ENCODE results near the gene EXT2. TPM values are rescaled to one million over a fixed set of nuclear protein-coding genes. Genes with fewer than 3 reads are reported as not detected.
A peak's percentile ranks its signal among the peaks of the same experiment; 100 is the strongest.

The EXT2 gene
- total and polyA plus RNA-seq, 2 experiments from 2014 or later: 99.8 to 209 TPM

DNA sequence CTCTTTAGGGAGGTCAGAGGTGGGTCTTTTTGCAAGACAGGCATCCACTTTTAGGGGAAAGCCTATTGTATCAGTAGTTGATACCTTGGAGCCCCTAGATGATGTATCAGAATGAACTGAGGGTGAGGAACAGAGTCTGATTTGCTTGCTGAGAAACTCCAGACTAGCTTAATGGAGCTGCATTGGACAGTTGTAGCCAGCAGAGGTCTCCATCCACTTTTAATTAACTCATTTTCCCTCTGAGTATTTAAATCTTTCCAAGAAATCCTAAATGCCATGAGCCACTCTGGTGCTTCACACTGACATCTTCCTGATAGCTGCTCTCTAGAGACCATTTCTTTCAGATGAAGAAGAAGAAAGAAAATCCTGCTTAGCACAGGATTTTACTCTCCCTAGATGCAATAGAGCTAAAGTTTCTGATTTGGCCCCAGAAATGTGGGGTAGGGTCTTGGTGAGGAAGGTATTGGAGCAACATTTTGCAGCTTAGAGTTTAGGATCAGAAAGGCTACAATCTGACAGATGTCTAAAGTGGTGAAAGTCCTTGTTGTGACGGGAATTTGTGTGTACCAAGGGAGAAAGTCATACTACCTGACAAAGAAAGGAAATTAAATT lies 38.0 kb downstream of the EXT2 start:
- H3K9ac ChIP-seq: no peak overlapping the region
- no peak for TF ChIP-seq EZH2 (IDR thresholded peaks at IDR 0.05; ENCODE audit: insufficient read depth, poor library complexity, severe bottlenecking)
- no peak for TF ChIP-seq EZH2phosphoT487 (IDR thresholded peaks at IDR 0.05; ENCODE audit: insufficient read depth, low read depth)
- no peaks in the 10 kb centered on the region for H3K9me2 ChIP-seq (ENCODE audit: insufficient read depth)
- H3K36me3 ChIP-seq (ENCODE audit: low read depth): no peaks in the 10 kb centered on the region; the same call in 1 of the 2 replicates
- H3K4me2 ChIP-seq (ENCODE audit: unreplicated experiment): no peak overlapping the region
- in situ Hi-C loops (cut with MboI): loop anchor here (10.0 kb wide), 1 partner anchor 401 kb away; no protein-coding TSS in a partner anchor
- H3K4me3 ChIP-seq: no peak overlapping the region
- no peaks in the 10 kb centered on the region for H4K20me1 ChIP-seq (ENCODE audit: insufficient read depth)
- 95% methylated on average over 1 of the region's 1 CpG for WGBS, 2 experiments (ENCODE audit: low coverage in 1 of 2, low lambda C conversion rate in 2 of 2, missing lambda C conversion rate in 2 of 2)
- H3K27me3 ChIP-seq (replicated peaks; ENCODE audit: insufficient read depth): no peaks in the 10 kb centered on the region
- H2AFZ ChIP-seq: no peak overlapping the region
- no peaks in the 10 kb centered on the region for H3K9me3 ChIP-seq (ENCODE audit: low read depth)
- peak; percentile 66 for DNase-seq
- H3F3A ChIP-seq (ENCODE audit: insufficient read depth): no peaks in the 10 kb centered on the region
- no peaks in the 10 kb centered on the region for H3K79me2 ChIP-seq (ENCODE audit: insufficient read depth)
- peaks cover 4% of the 10 kb centered on the region for H3K4me1 ChIP-seq (ENCODE audit: insufficient read depth)
- no peak overlapping the region for H3K27ac ChIP-seq

DNA sequence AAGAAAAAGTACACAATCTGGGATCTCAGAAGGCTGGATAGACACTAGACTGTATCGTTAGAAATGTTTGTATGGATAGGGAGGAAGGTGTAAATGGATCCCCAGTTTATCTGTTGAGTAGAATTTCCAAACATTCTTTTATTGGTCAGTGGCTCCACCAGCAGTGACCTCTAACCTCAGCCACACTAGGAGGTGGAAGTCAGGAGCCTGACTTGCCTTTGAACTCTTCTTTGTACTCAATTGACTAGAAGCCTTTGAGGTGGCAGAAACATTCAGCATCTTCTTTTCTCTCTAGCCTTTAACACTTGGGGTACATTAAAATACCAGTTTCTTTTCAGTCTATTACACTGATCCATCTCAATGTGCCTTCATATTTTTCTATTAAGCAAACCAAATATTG lies 39.1 kb downstream of the EXT2 start:
- H3K27me3 ChIP-seq (replicated peaks; ENCODE audit: insufficient read depth): no peaks in the 10 kb centered on the region
- no peaks in the 10 kb centered on the region; the same call in 1 of the 2 replicates for H3K36me3 ChIP-seq (ENCODE audit: low read depth)
- peaks cover 5% of the 10 kb centered on the region for H3K4me1 ChIP-seq (ENCODE audit: insufficient read depth)
- no peak for DNase-seq
- H3K79me2 ChIP-seq (ENCODE audit: insufficient read depth): no peaks in the 10 kb centered on the region
- H4K20me1 ChIP-seq (ENCODE audit: insufficient read depth): no peaks in the 10 kb centered on the region
- no peak overlapping the region for H2AFZ ChIP-seq
- in situ Hi-C loops (cut with MboI): loop anchor here (10.0 kb wide), 1 partner anchor 400 kb away; no protein-coding TSS in a partner anchor
- H3K4me3 ChIP-seq: no peak overlapping the region
- H3K9ac ChIP-seq: no peak overlapping the region
- no peaks in the 10 kb centered on the region for H3K9me2 ChIP-seq (ENCODE audit: insufficient read depth)
- no peak overlapping the region for H3K27ac ChIP-seq
- H3K9me3 ChIP-seq (ENCODE audit: low read depth): no peaks in the 10 kb centered on the region
- WGBS, 2 experiments (ENCODE audit: low coverage in 1 of 2, low lambda C conversion rate in 2 of 2, missing lambda C conversion rate in 2 of 2): 90 to 97% methylated on average over 1 of the region's 1 CpG
- no peak overlapping the region for H3K4me2 ChIP-seq (ENCODE audit: unreplicated experiment)
- TF ChIP-seq EZH2 (IDR thresholded peaks at IDR 0.05; ENCODE audit: insufficient read depth, poor library complexity, severe bottlenecking) (no peak), EZH2phosphoT487 (IDR thresholded peaks at IDR 0.05; ENCODE audit: insufficient read depth, low read depth) (no peak)
- H3F3A ChIP-seq (ENCODE audit: insufficient read depth): no peaks in the 10 kb centered on the region

DNA sequence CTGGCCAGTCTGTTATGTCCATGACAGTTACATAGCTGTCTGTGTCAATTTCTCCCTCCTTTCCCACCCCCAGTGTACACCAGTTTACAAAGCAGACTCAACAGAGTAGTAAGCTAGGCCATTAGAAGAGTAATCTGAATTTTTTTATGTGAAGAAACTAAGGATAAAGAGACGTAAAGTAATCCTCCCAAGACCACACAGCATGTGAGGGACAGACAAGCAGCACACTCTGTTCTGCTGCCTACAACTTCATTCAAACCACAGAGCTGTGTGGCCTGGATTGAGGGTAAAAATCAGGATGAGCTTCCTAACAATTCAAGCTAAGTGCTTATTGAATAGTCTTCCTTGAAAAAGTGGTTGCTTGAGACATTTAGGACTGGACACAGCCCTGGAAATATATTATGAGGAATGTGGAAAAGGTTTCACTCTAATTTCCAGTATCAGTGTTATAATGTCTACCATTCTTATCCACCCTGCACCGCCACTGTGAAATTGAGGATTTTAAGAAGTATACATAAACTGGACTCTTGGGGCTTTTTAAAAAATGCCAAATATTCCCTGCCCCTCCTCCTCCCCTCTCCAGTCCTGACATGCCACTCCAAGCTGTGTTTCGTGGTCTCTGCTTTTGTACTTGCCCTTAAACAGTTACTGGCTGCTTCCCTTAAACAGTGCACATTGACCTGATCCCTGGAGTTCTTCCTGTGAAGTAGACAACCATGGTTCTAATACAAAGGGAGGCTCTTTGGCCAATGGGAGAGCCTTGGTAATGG lies 40.9 kb downstream of the EXT2 start:
- DNase-seq: no peak
- Histone ChIP-seq H3K79me2 (ENCODE audit: insufficient read depth) (no peaks in the 10 kb centered on the region), H4K20me1 (ENCODE audit: insufficient read depth) (no peaks in the 10 kb centered on the region), H2AFZ (no peak overlapping the region), H3K9ac (no peak overlapping the region), H3K27ac (no peak overlapping the region), H3K27me3 (replicated peaks; ENCODE audit: insufficient read depth) (no peaks in the 10 kb centered on the region), H3K4me2 (ENCODE audit: unreplicated experiment) (no peak overlapping the region), H3K4me1 (ENCODE audit: insufficient read depth) (peaks cover 5% of the 10 kb centered on the region), H3K36me3 (ENCODE audit: low read depth) (no peaks in the 10 kb centered on the region; the same call in 1 of the 2 replicates), H3K4me3 (no peak overlapping the region), H3K9me2 (ENCODE audit: insufficient read depth) (no peaks in the 10 kb centered on the region), H3F3A (ENCODE audit: insufficient read depth) (no peaks in the 10 kb centered on the region), H3K9me3 (ENCODE audit: low read depth) (no peaks in the 10 kb centered on the region)
- TF ChIP-seq EZH2 (IDR thresholded peaks at IDR 0.05; ENCODE audit: insufficient read depth, poor library complexity, severe bottlenecking) (no peak), EZH2phosphoT487 (IDR thresholded peaks at IDR 0.05; ENCODE audit: insufficient read depth, low read depth) (no peak)
- 92 to 97% methylated on average over 3 of the region's 3 CpGs for WGBS, 2 experiments (ENCODE audit: low coverage in 1 of 2, low lambda C conversion rate in 2 of 2, missing lambda C conversion rate in 2 of 2)
- in situ Hi-C loops (cut with MboI): loop anchor here (10.0 kb wide), 1 partner anchor 398 kb away; no protein-coding TSS in a partner anchor

DNA sequence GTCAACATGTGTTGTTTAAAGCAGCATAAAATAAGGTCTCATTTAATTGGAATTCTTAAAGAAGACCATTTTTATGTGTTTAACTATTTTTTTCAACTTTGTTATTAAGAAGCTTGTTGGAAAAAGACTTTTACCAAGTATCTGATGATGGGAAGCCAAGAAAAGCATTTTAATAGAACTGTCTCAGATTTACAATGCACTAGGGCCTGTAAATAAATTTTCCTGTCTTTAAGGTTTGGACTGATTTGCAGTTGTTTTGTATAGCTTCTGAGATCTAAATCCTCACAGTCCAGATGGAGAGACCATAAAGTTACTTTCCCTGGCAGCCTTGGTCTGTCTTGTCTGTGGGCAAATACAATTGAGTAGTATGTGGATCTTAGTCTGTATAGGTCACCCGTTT lies 41.6 kb downstream of the EXT2 start:
- no peak overlapping the region for H3K9ac ChIP-seq

More for the DNA sequence above, 41.6 kb downstream of the EXT2 start:
- H3K9me2 ChIP-seq (ENCODE audit: insufficient read depth): no peaks in the 10 kb centered on the region
- TF ChIP-seq EZH2phosphoT487 (IDR thresholded peaks at IDR 0.05; ENCODE audit: insufficient read depth, low read depth): no peak
- no peak for TF ChIP-seq EZH2 (IDR thresholded peaks at IDR 0.05; ENCODE audit: insufficient read depth, poor library complexity, severe bottlenecking)
- no peaks in the 10 kb centered on the region for H3K9me3 ChIP-seq (ENCODE audit: low read depth)
- no peak overlapping the region for H2AFZ ChIP-seq
- H3K4me3 ChIP-seq: no peak overlapping the region
- no peak overlapping the region for H3K4me2 ChIP-seq (ENCODE audit: unreplicated experiment)
- H3F3A ChIP-seq (ENCODE audit: insufficient read depth): no peaks in the 10 kb centered on the region
- in situ Hi-C loops (cut with MboI): loop anchor here (10.0 kb wide), 1 partner anchor 398 kb away; no protein-coding TSS in a partner anchor
- DNase-seq: no peak
- H3K4me1 ChIP-seq (ENCODE audit: insufficient read depth): peaks cover 5% of the 10 kb centered on the region
- H3K27me3 ChIP-seq (replicated peaks; ENCODE audit: insufficient read depth): no peaks in the 10 kb centered on the region
- H4K20me1 ChIP-seq (ENCODE audit: insufficient read depth): no peaks in the 10 kb centered on the region
- H3K27ac ChIP-seq: no peak overlapping the region
- H3K79me2 ChIP-seq (ENCODE audit: insufficient read depth): no peaks in the 10 kb centered on the region
- WGBS, 2 experiments (ENCODE audit: low coverage in 1 of 2, low lambda C conversion rate in 2 of 2, missing lambda C conversion rate in 2 of 2): 85 to 93% methylated on average over 1 of the region's 1 CpG
- no peaks in the 10 kb centered on the region; the same call in 1 of the 2 replicates for H3K36me3 ChIP-seq (ENCODE audit: low read depth)
